Measurements from ENCODE around the gene TNFRSF1B. TPM values are rescaled to one million over a fixed set of nuclear protein-coding genes. Genes with fewer than 3 reads are reported as not detected.

The TNFRSF1B gene
- polyA plus RNA-seq, 1 donor (not counting 4 experiments of a cell fraction or from before 2014, with no cell fraction given), result 0.04 TPM

DNA sequence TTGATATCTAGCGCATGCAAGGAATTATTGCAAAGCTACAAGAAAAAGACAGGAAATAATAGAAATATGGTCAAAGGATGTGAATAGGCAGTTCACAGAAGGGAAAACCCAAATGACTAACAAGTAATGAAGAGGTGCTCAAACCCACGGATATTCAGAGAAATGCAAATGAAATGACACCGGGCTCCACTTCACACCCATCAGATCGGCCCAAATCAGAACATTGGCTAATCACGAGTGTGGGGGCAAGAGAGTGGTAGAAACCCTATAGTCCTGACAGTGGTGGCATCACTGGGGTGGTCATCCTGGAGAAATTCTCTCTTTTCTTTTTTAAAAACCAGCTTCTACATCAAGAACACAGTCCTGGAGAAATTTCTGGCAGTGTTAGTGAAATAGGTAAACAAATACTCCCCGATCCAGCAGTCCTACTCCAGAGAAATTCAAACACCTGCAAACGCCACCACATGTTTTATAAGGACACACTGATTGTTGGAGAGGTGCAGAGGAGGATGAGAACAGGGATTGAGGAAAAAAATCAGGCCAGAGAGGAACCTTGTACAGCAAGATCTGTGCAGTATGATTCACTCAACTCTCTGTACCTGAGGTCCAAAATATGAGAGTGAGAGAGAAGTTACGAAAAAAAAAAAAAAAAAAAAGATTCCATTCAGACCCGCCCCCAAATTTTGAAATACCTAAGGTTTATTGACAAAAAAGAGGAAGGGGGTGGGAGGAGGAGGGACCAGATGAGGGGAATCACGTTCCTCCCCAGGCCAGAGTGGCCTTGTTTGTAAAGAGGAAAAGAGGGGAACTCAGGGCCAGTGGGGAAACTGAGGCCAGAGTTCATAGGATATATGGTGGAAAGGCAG, 9.2 kb upstream of the TNFRSF1B start:
- H3K27ac ChIP-seq (ENCODE audit: control insufficient read depth, insufficient read depth, low read length), result no peak overlapping the region
- no peak for FAIRE-seq
- H3K4me2 ChIP-seq (ENCODE audit: control insufficient read depth, extremely low read depth, insufficient read depth, low read depth, low read length), result no peak overlapping the region

DNA sequence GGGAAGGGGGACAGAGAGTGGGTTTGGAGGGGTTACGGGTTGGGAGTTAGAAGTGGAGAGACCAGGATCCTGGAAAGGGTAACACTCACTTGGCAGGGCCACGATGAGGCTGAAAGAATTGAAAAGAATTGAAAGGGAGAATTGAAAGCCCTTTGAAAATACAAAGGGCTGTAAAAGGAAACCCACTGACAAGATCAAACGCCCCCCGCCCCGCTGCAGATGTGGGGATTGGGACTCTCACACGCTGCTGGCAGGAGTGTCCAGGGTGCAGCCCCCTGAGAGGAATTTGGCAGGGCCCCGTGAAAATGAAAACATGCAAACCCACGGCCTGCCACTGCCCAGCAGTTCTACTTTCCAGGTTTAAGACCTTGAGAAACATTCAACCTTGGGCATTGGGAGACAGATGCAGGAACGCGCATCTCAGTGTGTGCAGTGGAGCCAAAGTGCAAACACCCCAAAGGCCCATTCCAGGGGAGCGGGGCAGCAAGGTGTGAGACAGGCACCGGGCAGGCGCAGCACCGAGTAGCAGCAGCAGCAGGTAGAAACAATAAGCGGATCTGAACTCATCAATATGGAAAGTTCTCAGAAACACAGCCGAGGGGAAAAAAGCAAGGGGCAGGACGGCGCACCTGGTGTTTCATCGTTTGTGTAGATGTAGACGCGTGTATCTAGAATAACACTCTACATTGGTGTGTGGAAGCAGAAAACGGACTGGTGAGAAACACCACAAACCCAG, 8.3 kb upstream of the TNFRSF1B start:
- Histone ChIP-seq H3K79me2 (ENCODE audit: control insufficient read depth, insufficient read depth, low read length) (no peaks in the 10 kb centered on the region), H3K36me3 (ENCODE audit: control insufficient read depth in 2 of 2, extremely low read depth in 1 of 2, insufficient read depth in 2 of 2, low read length in 2 of 2) (no peaks in the 10 kb centered on the region), H3K9me1 (ENCODE audit: control insufficient read depth, extremely low read depth, insufficient read depth, low read length) (no peaks in the 10 kb centered on the region), H4K20me1 (ENCODE audit: control insufficient read depth, extremely low read depth, insufficient read depth, low read length) (no peaks in the 10 kb centered on the region), H3K27ac (ENCODE audit: control insufficient read depth, insufficient read depth, low read length) (no peak overlapping the region), H2AFZ (ENCODE audit: control insufficient read depth, low read length) (no peak overlapping the region), H3K9me3 (ENCODE audit: control insufficient read depth, low read depth, low read length) (no peaks in the 10 kb centered on the region), H3K9ac (ENCODE audit: control insufficient read depth, extremely low read depth, insufficient read depth, low read length) (no peak overlapping the region), H3K4me1 (ENCODE audit: control insufficient read depth, extremely low read depth, insufficient read depth, low read length) (peaks cover 17% of the 10 kb centered on the region), H3K4me2 (ENCODE audit: control insufficient read depth, extremely low read depth, insufficient read depth, low read depth, low read length) (no peak overlapping the region), H3K4me3 (ENCODE audit: control insufficient read depth in 2 of 3, extremely low read depth in 1 of 3, insufficient read depth in 2 of 3, low read depth in 1 of 3, low read length in 3 of 3) (no peak overlapping the region), H3K27me3 (ENCODE audit: control insufficient read depth, extremely low read depth, insufficient read depth, low read length) (no peaks in the 10 kb centered on the region)
- no peak for TF ChIP-seq EZH2 (IDR thresholded peaks at IDR 0.05; ENCODE audit: low read length)
- TF ChIP-seq, protein P1, sequence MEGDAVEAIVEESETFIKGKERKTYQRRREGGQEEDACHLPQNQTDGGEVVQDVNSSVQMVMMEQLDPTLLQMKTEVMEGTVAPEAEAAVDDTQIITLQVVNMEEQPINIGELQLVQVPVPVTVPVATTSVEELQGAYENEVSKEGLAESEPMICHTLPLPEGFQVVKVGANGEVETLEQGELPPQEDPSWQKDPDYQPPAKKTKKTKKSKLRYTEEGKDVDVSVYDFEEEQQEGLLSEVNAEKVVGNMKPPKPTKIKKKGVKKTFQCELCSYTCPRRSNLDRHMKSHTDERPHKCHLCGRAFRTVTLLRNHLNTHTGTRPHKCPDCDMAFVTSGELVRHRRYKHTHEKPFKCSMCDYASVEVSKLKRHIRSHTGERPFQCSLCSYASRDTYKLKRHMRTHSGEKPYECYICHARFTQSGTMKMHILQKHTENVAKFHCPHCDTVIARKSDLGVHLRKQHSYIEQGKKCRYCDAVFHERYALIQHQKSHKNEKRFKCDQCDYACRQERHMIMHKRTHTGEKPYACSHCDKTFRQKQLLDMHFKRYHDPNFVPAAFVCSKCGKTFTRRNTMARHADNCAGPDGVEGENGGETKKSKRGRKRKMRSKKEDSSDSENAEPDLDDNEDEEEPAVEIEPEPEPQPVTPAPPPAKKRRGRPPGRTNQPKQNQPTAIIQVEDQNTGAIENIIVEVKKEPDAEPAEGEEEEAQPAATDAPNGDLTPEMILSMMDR (optimal IDR thresholded peaks at IDR 0.05 in 1 of 3, IDR thresholded peaks at IDR 0.05 in 1 of 3, conservative IDR thresholded peaks at IDR 0.05 in 1 of 3; ENCODE audit: extremely low read depth in 1 of 3, insufficient read depth in 2 of 3, low read length in 3 of 3), result no peak
- dilution Hi-C loops (cut with MboI; ENCODE audit: extremely low pct_ligation_motif_present, low sequenced_read_pairs), result no loop called here
- no peak for FAIRE-seq
- DNase-seq (ENCODE audit: low read depth, low spot score), result no peak

More for the DNA sequence above, 9.2 kb upstream of the TNFRSF1B start:
- no peak overlapping the region for H3K4me3 ChIP-seq (ENCODE audit: control insufficient read depth in 2 of 3, extremely low read depth in 1 of 3, insufficient read depth in 2 of 3, low read depth in 1 of 3, low read length in 3 of 3)
- H3K9me1 ChIP-seq (ENCODE audit: control insufficient read depth, extremely low read depth, insufficient read depth, low read length), result no peaks in the 10 kb centered on the region
- no peaks in the 10 kb centered on the region for H3K36me3 ChIP-seq (ENCODE audit: control insufficient read depth in 2 of 2, extremely low read depth in 1 of 2, insufficient read depth in 2 of 2, low read length in 2 of 2)
- peaks cover 4% of the 10 kb centered on the region for H3K27me3 ChIP-seq (ENCODE audit: control insufficient read depth, extremely low read depth, insufficient read depth, low read length)
- TF ChIP-seq, protein P1 (optimal IDR thresholded peaks at IDR 0.05 in 1 of 3, IDR thresholded peaks at IDR 0.05 in 1 of 3, conservative IDR thresholded peaks at IDR 0.05 in 1 of 3; ENCODE audit: extremely low read depth in 1 of 3, insufficient read depth in 2 of 3, low read length in 3 of 3), result no peak
- no peak for TF ChIP-seq EZH2 (IDR thresholded peaks at IDR 0.05; ENCODE audit: low read length)
- H3K79me2 ChIP-seq (ENCODE audit: control insufficient read depth, insufficient read depth, low read length), result no peaks in the 10 kb centered on the region
- no peak overlapping the region for H2AFZ ChIP-seq (ENCODE audit: control insufficient read depth, low read length)
- no peak overlapping the region for H3K9ac ChIP-seq (ENCODE audit: control insufficient read depth, extremely low read depth, insufficient read depth, low read length)
- DNase-seq (ENCODE audit: low read depth, low spot score), result no peak
- dilution Hi-C loops (cut with MboI; ENCODE audit: extremely low pct_ligation_motif_present, low sequenced_read_pairs), result no loop called here
- H3K9me3 ChIP-seq (ENCODE audit: control insufficient read depth, low read depth, low read length), result no peaks in the 10 kb centered on the region
- H3K4me1 ChIP-seq (ENCODE audit: control insufficient read depth, extremely low read depth, insufficient read depth, low read length), result peaks cover 17% of the 10 kb centered on the region
- H4K20me1 ChIP-seq (ENCODE audit: control insufficient read depth, extremely low read depth, insufficient read depth, low read length), result no peaks in the 10 kb centered on the region

Measured in keratinocyte (primary cell).